GM23338 (cell line): ENCODE data around the gene FAM117B. TPM values are rescaled to one million over a fixed set of nuclear protein-coding genes. Genes with fewer than 3 reads are reported as not detected.

Experiments used
- ATAC-seq: fragments of 200-7000 bp; cut with Tn5 transposase; 3 replicates; pipeline ENCODE4 v1.9.1; 2020
- DNase-seq: peaks from one replicate; pipeline ENCODE4 v3.0.0-alpha.2; 2015; ENCODE audit warnings: low spot score
- H2AFZ ChIP-seq: fragments of 200-600 bp; sonication (generic); 2 replicates; pipeline ENCODE4 v1.8.0; 2016; ENCODE audit warnings: antibody characterized with exemption, mild to moderate bottlenecking, moderate library complexity
- H3F3A ChIP-seq: fragments of 200-600 bp; sonication (generic); replicated peaks from 2 replicates; pipeline ENCODE4 v1.8.0; 2017; ENCODE audit warnings: antibody characterized with exemption, mixed run types, low read depth
- H3K27ac ChIP-seq: fragments of 200-600 bp; sonication (generic); 2 replicates; pipeline ENCODE4 v1.6.1; 2016; ENCODE audit warnings: low read depth
- H3K27me3 ChIP-seq: fragments of 200-600 bp; sonication (generic); 2 replicates; pipeline ENCODE4 v1.8.0; 2016; ENCODE audit warnings: mild to moderate bottlenecking, mixed run types, moderate library complexity; ENCODE audit not compliant: insufficient read depth
- H3K36me3 ChIP-seq: fragments of 200-600 bp; sonication (generic); 2 replicates; pipeline ENCODE4 v1.8.0; 2016; ENCODE audit warnings: mild to moderate bottlenecking; ENCODE audit not compliant: insufficient read depth
- H3K4me1 ChIP-seq: fragments of 200-600 bp; sonication (generic); 2 replicates; pipeline ENCODE4 v1.8.0; 2016; ENCODE audit warnings: mild to moderate bottlenecking, moderate library complexity; ENCODE audit not compliant: insufficient read depth
- H3K4me2 ChIP-seq: fragments of 200-600 bp; sonication (generic); 2 replicates; pipeline ENCODE4 v1.7.1; 2017; ENCODE audit warnings: mixed run types
- H3K4me3 ChIP-seq: fragments of 200-600 bp; sonication (generic); 2 replicates; pipeline ENCODE4 v1.6.1; 2016; ENCODE audit warnings: mixed run types
- H3K79me2 ChIP-seq: fragments of 200-600 bp; sonication (generic); replicated peaks from 2 replicates; pipeline ENCODE4 v1.8.0; 2017; ENCODE audit warnings: mild to moderate bottlenecking; ENCODE audit not compliant: insufficient read depth
- H3K9me2 ChIP-seq: fragments of 200-600 bp; sonication (generic); 2 replicates; pipeline ENCODE4 v1.8.0; 2017; ENCODE audit not compliant: insufficient read depth
- H4K20me1 ChIP-seq: fragments of 200-600 bp; sonication (generic); replicated peaks from 2 replicates; pipeline ENCODE4 v1.8.0; 2017; ENCODE audit warnings: mild to moderate bottlenecking; ENCODE audit not compliant: insufficient read depth
- H3K27ac Mint-ChIP-seq: 2 replicates; pipeline ENCODE4 v1.8.0; 2020; ENCODE audit warnings: inconsistent platforms, mild to moderate bottlenecking, moderate library complexity, mixed read lengths
- H3K27me3 Mint-ChIP-seq: 3 replicates; pipeline ENCODE4 v1.8.0; 2022; ENCODE audit warnings: low read depth, mild to moderate bottlenecking, moderate library complexity, mixed read lengths, inconsistent platforms; ENCODE audit not compliant: insufficient read depth, poor library complexity
- H3K36me3 Mint-ChIP-seq: 3 replicates; pipeline ENCODE4 v1.8.0; 2021; ENCODE audit warnings: low read depth, mild to moderate bottlenecking, inconsistent platforms, moderate library complexity, mixed read lengths
- H3K4me1 Mint-ChIP-seq: 3 replicates; pipeline ENCODE4 v1.8.0; 2020; ENCODE audit warnings: mild to moderate bottlenecking, inconsistent platforms, mixed read lengths
- H3K4me3 Mint-ChIP-seq: 3 replicates; pipeline ENCODE4 v1.8.0; 2021; ENCODE audit warnings: moderate library complexity, mild to moderate bottlenecking, inconsistent platforms, mixed read lengths
- H3K9me3 Mint-ChIP-seq: 3 replicates; pipeline ENCODE4 v1.8.0; 2020; ENCODE audit warnings: moderate library complexity, mild to moderate bottlenecking, inconsistent platforms, mixed read lengths
- CTCF ChIP-seq, 2 experiments: fragments of 200-600 bp in 1 of 2; sonication (generic) in 1 of 2; conservative IDR thresholded peaks; 2 replicates each; pipeline versions ENCODE4 v1.5.1 to v1.6.1; 2016 to 2017; ENCODE audit warnings: antibody characterized with exemption in 2 of 2, low read depth in 2 of 2, mild to moderate bottlenecking in 2 of 2, moderate library complexity in 1 of 2
- ETS1 ChIP-seq: IDR thresholded peaks from 2 replicates; pipeline ENCODE4 v1.6.1; 2016; ENCODE audit warnings: antibody characterized with exemption
- EZH2 ChIP-seq: fragments of 200-600 bp; sonication (generic); IDR thresholded peaks from one replicate; pipeline ENCODE4 v1.8.0; 2017; ENCODE audit warnings: antibody characterized with exemption, mild to moderate bottlenecking, low read depth; ENCODE audit not compliant: unreplicated experiment
- EZH2phosphoT487 ChIP-seq: fragments of 200-600 bp; sonication (generic); IDR thresholded peaks from one replicate; pipeline ENCODE4 v1.8.1; 2018; ENCODE audit warnings: antibody characterized with exemption; ENCODE audit not compliant: unreplicated experiment
- JUNB ChIP-seq: IDR thresholded peaks from one replicate; pipeline ENCODE4 v1.6.1; 2016; ENCODE audit warnings: antibody characterized with exemption; ENCODE audit not compliant: unreplicated experiment
- NANOG ChIP-seq: IDR thresholded peaks from 2 replicates; pipeline ENCODE4 v1.6.1; 2016; ENCODE audit warnings: antibody characterized with exemption, borderline replicate concordance
- POLR2AphosphoS5 ChIP-seq: IDR thresholded peaks from 2 replicates; pipeline ENCODE4 v1.6.1; 2016; ENCODE audit warnings: antibody characterized with exemption, low read depth
- ZNF114 ChIP-seq: fragments of 250-450 bp; sonication (Bioruptor Pico); IDR thresholded peaks from 2 replicates; pipeline ENCODE4 v1.5.0; 2020; ENCODE audit warnings: mild to moderate bottlenecking, moderate library complexity
- ZNF331 ChIP-seq: fragments of 250-450 bp; sonication (Bioruptor Pico); IDR thresholded peaks from 2 replicates; pipeline ENCODE4 v1.5.0; 2020; ENCODE audit warnings: low read depth, mild to moderate bottlenecking, moderate library complexity
- polyA plus RNA-seq: library from polyadenylated mRNA; unstranded; fragments of >200 nt; fragmentation: Nextera tagmentation; extraction: Ambion mirVana; gene quantifications from 2 replicates; pipeline ENCODE4 v1.2.1, GENCODE V29; 2016
- total RNA-seq: library from RNA; depleted of rRNA; stranded (reverse); fragments of >200 nt; shearing (Covaris generic); gene quantifications from 2 replicates; pipeline ENCODE4 v1.2.3, GENCODE V29; 2014
- TF ChIP-seq, protein P1 (sequence below): IDR thresholded peaks from one replicate; pipeline ENCODE4 v1.6.1; 2018; ENCODE audit warnings: antibody characterized with exemption; ENCODE audit not compliant: unreplicated experiment
- TF ChIP-seq, protein P2 (sequence below): fragments of 250-450 bp; sonication (Bioruptor Pico); IDR thresholded peaks from 2 replicates; pipeline ENCODE4 v1.5.0; 2020; ENCODE audit warnings: mild to moderate bottlenecking, moderate library complexity

Gene FAM117B
- total and polyA plus RNA-seq, 2 experiments from 2014 or later = 8.4 to 23.0 TPM

DNA sequence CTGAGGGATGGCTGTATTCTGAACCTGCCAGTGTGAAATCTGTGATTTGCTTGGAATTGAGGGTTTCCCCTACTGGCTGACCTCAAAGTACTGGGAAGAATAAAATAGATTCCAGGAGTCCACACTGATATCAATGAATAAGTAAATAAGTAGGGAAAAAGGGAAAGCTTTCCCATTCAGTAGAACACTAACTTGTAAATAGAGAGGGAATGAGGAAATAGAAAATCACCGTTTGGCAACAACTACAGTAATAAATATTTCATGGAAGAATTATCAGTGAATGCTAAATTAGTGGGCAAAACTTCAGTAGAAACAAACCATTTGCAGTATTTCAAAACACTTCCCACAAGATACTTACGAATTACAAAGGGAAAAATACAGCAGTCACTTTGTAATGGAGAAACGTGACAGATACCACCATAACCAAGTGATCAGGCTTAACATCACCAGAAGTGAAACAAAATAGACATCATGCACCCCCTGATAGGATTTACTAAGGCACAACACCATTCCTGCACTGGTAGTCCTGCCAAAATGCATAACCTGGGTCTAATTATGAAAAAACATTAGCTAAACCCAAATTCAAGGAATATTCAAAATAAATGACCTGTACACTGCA is 148.3 kb downstream of the FAM117B start:
- Histone ChIP-seq H3K4me2 (no peak overlapping the region), H4K20me1 (no peaks in the 10 kb centered on the region), H3K9me2 (no peaks in the 10 kb centered on the region), H3K79me2 (no peaks in the 10 kb centered on the region), H3K27me3 (no peaks in the 10 kb centered on the region), H3K27ac (no peak overlapping the region), H3K4me3 (no peak overlapping the region), H3K4me1 (no peaks in the 10 kb centered on the region), H3F3A (no peaks in the 10 kb centered on the region), H3K36me3 (peaks cover 4% of the 10 kb centered on the region; the same call in 1 of the 2 replicates), H2AFZ (no peak overlapping the region)
- ATAC-seq = no peak
- no peak for DNase-seq
- Mint-ChIP-seq H3K4me1 (no peaks in the 10 kb centered on the region), H3K27me3 (no peaks in the 10 kb centered on the region), H3K36me3 (peaks cover 15% of the 10 kb centered on the region; the same call in 2 of the 3 replicates), H3K27ac (no peak overlapping the region), H3K4me3 (no peak overlapping the region), H3K9me3 (no peaks in the 10 kb centered on the region)
- no peak for TF ChIP-seq EZH2
- TF ChIP-seq, protein P1, sequence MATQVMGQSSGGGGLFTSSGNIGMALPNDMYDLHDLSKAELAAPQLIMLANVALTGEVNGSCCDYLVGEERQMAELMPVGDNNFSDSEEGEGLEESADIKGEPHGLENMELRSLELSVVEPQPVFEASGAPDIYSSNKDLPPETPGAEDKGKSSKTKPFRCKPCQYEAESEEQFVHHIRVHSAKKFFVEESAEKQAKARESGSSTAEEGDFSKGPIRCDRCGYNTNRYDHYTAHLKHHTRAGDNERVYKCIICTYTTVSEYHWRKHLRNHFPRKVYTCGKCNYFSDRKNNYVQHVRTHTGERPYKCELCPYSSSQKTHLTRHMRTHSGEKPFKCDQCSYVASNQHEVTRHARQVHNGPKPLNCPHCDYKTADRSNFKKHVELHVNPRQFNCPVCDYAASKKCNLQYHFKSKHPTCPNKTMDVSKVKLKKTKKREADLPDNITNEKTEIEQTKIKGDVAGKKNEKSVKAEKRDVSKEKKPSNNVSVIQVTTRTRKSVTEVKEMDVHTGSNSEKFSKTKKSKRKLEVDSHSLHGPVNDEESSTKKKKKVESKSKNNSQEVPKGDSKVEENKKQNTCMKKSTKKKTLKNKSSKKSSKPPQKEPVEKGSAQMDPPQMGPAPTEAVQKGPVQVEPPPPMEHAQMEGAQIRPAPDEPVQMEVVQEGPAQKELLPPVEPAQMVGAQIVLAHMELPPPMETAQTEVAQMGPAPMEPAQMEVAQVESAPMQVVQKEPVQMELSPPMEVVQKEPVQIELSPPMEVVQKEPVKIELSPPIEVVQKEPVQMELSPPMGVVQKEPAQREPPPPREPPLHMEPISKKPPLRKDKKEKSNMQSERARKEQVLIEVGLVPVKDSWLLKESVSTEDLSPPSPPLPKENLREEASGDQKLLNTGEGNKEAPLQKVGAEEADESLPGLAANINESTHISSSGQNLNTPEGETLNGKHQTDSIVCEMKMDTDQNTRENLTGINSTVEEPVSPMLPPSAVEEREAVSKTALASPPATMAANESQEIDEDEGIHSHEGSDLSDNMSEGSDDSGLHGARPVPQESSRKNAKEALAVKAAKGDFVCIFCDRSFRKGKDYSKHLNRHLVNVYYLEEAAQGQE = no peak
- no peak for TF ChIP-seq ZNF114
- TF ChIP-seq POLR2AphosphoS5 = no peak
- no peak for TF ChIP-seq ETS1
- TF ChIP-seq ZNF331 (CRISPR knock-in tag) = no peak
- TF ChIP-seq CTCF (conservative IDR thresholded peaks at IDR 0.05; ENCODE audit: low read depth in 2 of 2) = no peak
- TF ChIP-seq NANOG = no peak
- TF ChIP-seq JUNB = no peak
- TF ChIP-seq, protein P2, sequence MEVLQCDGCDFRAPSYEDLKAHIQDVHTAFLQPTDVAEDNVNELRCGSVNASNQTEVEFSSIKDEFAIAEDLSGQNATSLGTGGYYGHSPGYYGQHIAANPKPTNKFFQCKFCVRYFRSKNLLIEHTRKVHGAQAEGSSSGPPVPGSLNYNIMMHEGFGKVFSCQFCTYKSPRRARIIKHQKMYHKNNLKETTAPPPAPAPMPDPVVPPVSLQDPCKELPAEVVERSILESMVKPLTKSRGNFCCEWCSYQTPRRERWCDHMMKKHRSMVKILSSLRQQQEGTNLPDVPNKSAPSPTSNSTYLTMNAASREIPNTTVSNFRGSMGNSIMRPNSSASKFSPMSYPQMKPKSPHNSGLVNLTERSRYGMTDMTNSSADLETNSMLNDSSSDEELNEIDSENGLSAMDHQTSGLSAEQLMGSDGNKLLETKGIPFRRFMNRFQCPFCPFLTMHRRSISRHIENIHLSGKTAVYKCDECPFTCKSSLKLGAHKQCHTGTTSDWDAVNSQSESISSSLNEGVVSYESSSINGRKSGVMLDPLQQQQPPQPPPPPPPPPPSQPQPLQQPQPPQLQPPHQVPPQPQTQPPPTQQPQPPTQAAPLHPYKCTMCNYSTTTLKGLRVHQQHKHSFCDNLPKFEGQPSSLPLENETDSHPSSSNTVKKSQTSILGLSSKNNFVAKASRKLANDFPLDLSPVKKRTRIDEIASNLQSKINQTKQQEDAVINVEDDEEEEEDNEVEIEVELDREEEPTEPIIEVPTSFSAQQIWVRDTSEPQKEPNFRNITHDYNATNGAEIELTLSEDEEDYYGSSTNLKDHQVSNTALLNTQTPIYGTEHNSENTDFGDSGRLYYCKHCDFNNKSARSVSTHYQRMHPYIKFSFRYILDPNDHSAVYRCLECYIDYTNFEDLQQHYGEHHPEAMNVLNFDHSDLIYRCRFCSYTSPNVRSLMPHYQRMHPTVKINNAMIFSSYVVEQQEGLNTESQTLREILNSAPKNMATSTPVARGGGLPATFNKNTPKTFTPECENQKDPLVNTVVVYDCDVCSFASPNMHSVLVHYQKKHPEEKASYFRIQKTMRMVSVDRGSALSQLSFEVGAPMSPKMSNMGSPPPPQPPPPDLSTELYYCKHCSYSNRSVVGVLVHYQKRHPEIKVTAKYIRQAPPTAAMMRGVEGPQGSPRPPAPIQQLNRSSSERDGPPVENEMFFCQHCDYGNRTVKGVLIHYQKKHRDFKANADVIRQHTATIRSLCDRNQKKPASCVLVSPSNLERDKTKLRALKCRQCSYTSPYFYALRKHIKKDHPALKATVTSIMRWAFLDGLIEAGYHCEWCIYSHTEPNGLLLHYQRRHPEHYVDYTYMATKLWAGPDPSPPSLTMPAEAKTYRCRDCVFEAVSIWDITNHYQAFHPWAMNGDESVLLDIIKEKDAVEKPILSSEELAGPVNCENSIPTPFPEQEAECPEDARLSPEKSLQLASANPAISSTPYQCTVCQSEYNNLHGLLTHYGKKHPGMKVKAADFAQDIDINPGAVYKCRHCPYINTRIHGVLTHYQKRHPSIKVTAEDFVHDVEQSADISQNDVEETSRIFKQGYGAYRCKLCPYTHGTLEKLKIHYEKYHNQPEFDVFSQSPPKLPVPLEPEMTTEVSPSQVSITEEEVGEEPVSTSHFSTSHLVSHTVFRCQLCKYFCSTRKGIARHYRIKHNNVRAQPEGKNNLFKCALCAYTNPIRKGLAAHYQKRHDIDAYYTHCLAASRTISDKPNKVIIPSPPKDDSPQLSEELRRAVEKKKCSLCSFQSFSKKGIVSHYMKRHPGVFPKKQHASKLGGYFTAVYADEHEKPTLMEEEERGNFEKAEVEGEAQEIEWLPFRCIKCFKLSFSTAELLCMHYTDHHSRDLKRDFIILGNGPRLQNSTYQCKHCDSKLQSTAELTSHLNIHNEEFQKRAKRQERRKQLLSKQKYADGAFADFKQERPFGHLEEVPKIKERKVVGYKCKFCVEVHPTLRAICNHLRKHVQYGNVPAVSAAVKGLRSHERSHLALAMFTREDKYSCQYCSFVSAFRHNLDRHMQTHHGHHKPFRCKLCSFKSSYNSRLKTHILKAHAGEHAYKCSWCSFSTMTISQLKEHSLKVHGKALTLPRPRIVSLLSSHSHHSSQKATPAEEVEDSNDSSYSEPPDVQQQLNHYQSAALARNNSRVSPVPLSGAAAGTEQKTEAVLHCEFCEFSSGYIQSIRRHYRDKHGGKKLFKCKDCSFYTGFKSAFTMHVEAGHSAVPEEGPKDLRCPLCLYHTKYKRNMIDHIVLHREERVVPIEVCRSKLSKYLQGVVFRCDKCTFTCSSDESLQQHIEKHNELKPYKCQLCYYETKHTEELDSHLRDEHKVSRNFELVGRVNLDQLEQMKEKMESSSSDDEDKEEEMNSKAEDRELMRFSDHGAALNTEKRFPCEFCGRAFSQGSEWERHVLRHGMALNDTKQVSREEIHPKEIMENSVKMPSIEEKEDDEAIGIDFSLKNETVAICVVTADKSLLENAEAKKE (CRISPR knock-in tag) = no peak
- no peak for TF ChIP-seq EZH2phosphoT487
